ENCODE data around the gene BMP8B. TPM values are rescaled to one million over a fixed set of nuclear protein-coding genes. Genes with fewer than 3 reads are reported as not detected.

Gene BMP8B
- 1.0 TPM for total RNA-seq

GRCh38 chr1:39788758-39789570 is at the start of gene BMP8B:
Gene BMP8B (minus strand): TSS chr1:39788865. CDS start chr1:39788485, 380 bp downstream.
- H3K9ac ChIP-seq (ENCODE audit: low read depth in 1 of 3, low read length in 3 of 3), result no peak within 1 kb of the TSS
- H3K9me3 ChIP-seq (ENCODE audit: control insufficient read depth in 3 of 3, low read length in 3 of 3), result no peaks in the 10 kb centered on the region
- H3K4me1 ChIP-seq (ENCODE audit: control insufficient read depth in 3 of 3, insufficient read depth in 3 of 3, low read length in 3 of 3), result peaks cover 0 to 4% (median 0%) of the 10 kb centered on the region in 3 donors
- H3K4me3 ChIP-seq (ENCODE audit: low read length in 3 of 3), result peak within 1 kb of the TSS; percentile 13 to 49 (median 30)
- no peaks in the 10 kb centered on the region for H3K36me3 ChIP-seq (ENCODE audit: control insufficient read depth in 3 of 3, insufficient read depth in 3 of 3, low read length in 3 of 3)
- peaks cover 17 to 29% (median 19%) of the 10 kb centered on the region in 3 donors for H3K27me3 ChIP-seq (ENCODE audit: control insufficient read depth in 3 of 3, insufficient read depth in 3 of 3, low read length in 3 of 3)
- no peak within 1 kb of the TSS for H3K27ac ChIP-seq (ENCODE audit: low read depth, low read length)

DNA sequence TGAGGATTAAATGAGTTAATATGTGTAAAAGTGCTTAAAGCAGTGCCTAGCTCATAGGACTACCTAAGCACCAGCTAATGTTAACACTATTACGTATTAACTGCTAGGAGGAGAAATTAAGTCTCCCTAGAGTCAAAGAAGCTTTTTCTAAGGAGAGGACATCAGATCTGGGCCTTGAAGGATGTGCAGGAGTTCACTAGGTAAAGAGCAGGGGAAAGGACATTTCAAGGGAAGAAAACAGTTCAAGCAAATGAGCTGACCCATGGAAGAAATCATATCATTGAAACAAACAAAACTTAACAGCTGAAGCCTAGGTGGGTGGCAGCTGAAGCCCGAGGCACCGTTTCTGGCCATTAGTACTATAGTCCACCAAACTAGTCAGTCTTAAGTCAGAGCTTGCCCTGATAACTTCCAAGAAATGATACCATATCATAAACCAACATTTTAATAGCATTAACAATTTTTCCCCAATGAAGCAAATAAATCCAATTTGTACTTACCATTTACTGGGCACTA is 48.0 kb upstream of the BMP8B start:
- Histone ChIP-seq H3K27ac (ENCODE audit: low read depth, low read length) (no peak overlapping the region), H3K4me1 (ENCODE audit: control insufficient read depth in 3 of 3, insufficient read depth in 3 of 3, low read length in 3 of 3) (no peaks in the 10 kb centered on the region), H3K9me3 (ENCODE audit: control insufficient read depth in 3 of 3, low read length in 3 of 3) (no peaks in the 10 kb centered on the region), H3K9ac (ENCODE audit: low read depth in 1 of 3, low read length in 3 of 3) (no peak overlapping the region), H3K36me3 (ENCODE audit: control insufficient read depth in 3 of 3, insufficient read depth in 3 of 3, low read length in 3 of 3) (peaks cover 15 to 41% (median 29%) of the 10 kb centered on the region in 3 donors), H3K4me3 (ENCODE audit: low read length in 3 of 3) (no peak overlapping the region), H3K27me3 (ENCODE audit: control insufficient read depth in 3 of 3, insufficient read depth in 3 of 3, low read length in 3 of 3) (no peaks in the 10 kb centered on the region)

DNA sequence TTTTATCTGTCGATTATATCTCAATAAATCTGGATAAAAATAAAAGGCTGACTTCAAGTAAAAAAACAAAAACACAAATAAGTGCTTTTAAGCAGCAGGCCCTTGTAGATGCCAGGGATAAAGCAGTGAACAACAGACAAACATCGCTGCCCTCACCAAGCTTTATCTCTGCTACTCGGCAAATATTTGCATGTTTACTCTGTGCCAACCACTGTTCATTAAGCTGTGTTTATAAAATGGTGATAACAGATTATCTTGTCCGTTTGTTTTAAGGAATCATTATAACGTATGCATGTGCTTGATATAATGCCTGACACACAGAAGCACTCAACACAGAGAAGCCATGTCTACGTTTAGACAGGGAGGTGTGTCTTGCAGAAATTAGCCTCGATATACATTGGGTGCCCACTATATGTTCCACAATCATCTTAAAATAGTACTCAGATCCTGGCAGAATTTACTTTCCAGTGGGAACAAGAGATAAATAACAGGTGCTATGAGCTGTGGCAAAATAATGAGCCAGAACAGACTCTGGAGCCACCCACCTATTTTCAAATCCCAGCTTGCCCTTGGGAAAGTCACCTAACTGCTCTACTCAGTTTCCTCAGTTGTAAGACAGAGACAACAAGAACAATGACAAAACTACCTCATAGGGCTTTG is 47.4 kb upstream of the BMP8B start:
- Histone ChIP-seq H3K27ac (ENCODE audit: low read depth, low read length) (no peak overlapping the region), H3K4me1 (ENCODE audit: control insufficient read depth in 3 of 3, insufficient read depth in 3 of 3, low read length in 3 of 3) (no peaks in the 10 kb centered on the region)

DNA sequence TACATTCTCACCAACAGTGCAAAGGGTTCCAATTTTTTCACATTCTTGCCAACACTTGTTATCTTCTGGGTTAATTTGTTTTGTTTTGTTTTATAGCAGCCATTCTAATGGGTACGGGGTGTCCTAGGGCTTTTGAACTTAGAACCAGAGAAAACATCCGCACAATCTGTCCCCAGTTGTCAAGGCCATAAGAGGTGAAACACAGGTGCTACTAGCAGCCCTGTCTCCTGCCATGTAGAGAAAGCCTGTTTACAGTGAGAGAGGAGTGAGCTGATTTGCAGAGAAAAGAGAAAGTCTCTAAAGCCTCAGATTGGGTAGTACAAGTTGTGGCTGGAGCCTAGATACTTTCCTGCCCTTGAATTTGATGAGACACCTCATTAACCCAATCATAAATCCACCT is 46.4 kb upstream of the BMP8B start:
- no peak overlapping the region for H3K9ac ChIP-seq (ENCODE audit: low read depth in 1 of 3, low read length in 3 of 3)
- no peak overlapping the region for H3K4me3 ChIP-seq (ENCODE audit: low read length in 3 of 3)
- H3K27me3 ChIP-seq (ENCODE audit: control insufficient read depth in 3 of 3, insufficient read depth in 3 of 3, low read length in 3 of 3), result peaks cover 0 to 1% (median 0%) of the 10 kb centered on the region in 3 donors
- H3K9me3 ChIP-seq (ENCODE audit: control insufficient read depth in 3 of 3, low read length in 3 of 3), result no peaks in the 10 kb centered on the region
- no peak overlapping the region for H3K27ac ChIP-seq (ENCODE audit: low read depth, low read length)
- H3K36me3 ChIP-seq (ENCODE audit: control insufficient read depth in 3 of 3, insufficient read depth in 3 of 3, low read length in 3 of 3), result peaks cover 8 to 26% (median 15%) of the 10 kb centered on the region in 3 donors
- no peaks in the 10 kb centered on the region for H3K4me1 ChIP-seq (ENCODE audit: control insufficient read depth in 3 of 3, insufficient read depth in 3 of 3, low read length in 3 of 3)

More for the DNA sequence above, 47.4 kb upstream of the BMP8B start:
- H3K9ac ChIP-seq (ENCODE audit: low read depth in 1 of 3, low read length in 3 of 3), result no peak overlapping the region
- no peaks in the 10 kb centered on the region for H3K9me3 ChIP-seq (ENCODE audit: control insufficient read depth in 3 of 3, low read length in 3 of 3)
- H3K36me3 ChIP-seq (ENCODE audit: control insufficient read depth in 3 of 3, insufficient read depth in 3 of 3, low read length in 3 of 3), result peaks cover 9 to 35% (median 23%) of the 10 kb centered on the region in 3 donors
- H3K27me3 ChIP-seq (ENCODE audit: control insufficient read depth in 3 of 3, insufficient read depth in 3 of 3, low read length in 3 of 3), result no peaks in the 10 kb centered on the region
- no peak overlapping the region for H3K4me3 ChIP-seq (ENCODE audit: low read length in 3 of 3)

DNA sequence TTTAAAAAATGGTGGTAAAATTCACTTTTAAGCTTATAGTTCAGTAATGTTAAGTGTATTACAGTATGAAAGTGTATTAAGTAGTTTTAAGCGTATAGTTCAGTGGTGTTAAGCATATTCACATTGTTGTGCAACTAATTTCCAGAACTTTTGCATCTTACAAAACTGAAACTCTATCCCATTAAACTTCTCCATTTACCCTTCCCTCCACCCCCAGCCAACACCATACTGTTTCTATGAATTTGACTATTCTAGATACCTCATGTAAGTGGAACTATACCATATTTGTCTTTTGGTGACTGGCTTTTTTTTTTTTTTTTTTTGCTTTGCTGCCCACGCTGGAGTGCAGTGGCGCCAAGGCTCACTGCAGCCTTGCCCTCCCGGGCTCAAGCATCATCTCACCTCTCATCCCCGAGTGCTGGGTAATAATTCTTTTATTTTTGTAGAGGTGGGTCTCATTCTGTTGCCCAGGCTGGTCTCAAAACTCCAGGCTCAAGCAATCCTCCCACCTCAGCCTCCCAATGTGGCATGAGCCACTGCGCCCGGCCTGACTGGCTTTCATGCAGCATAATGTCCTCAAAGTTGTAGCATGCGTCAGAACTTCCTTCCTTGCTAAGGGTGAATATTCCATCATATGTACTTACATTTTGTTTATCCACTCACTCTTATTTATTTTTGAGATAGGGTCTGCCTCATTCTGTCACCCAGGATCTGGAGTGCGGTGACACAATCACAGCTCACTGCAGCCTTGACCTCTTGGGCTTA is 45.1 kb upstream of the BMP8B start:
- Histone ChIP-seq H3K9ac (ENCODE audit: low read depth in 1 of 3, low read length in 3 of 3) (no peak overlapping the region), H3K4me1 (ENCODE audit: control insufficient read depth in 3 of 3, insufficient read depth in 3 of 3, low read length in 3 of 3) (no peaks in the 10 kb centered on the region), H3K36me3 (ENCODE audit: control insufficient read depth in 3 of 3, insufficient read depth in 3 of 3, low read length in 3 of 3) (peaks cover under 1 to 15% (median 7%) of the 10 kb centered on the region in 3 donors), H3K4me3 (ENCODE audit: low read length in 3 of 3) (no peak overlapping the region), H3K27ac (ENCODE audit: low read depth, low read length) (no peak overlapping the region), H3K9me3 (ENCODE audit: control insufficient read depth in 3 of 3, low read length in 3 of 3) (no peaks in the 10 kb centered on the region), H3K27me3 (ENCODE audit: control insufficient read depth in 3 of 3, insufficient read depth in 3 of 3, low read length in 3 of 3) (peaks cover 0 to 5% (median 2%) of the 10 kb centered on the region in 3 donors)

DNA sequence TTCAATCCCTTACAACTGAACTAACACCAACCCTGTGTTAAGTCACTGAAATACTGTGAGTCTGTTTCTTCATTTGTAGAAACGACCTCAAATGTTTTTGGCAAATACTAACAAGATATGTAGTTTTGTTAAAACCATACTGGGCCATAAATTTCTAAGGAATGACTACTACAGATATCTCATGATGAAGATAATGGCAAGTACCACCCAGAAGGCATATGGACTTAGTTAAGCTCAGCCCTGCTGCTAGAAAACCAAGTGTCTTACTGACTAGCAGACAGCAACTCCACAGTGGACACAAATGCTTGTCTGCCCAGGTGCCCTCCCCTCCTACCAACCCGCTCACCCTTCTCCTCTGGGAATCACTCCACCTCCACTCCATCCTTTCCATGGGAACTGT is 44.5 kb upstream of the BMP8B start:
- no peak overlapping the region for H3K4me3 ChIP-seq (ENCODE audit: low read length in 3 of 3)
- H3K4me1 ChIP-seq (ENCODE audit: control insufficient read depth in 3 of 3, insufficient read depth in 3 of 3, low read length in 3 of 3), result no peaks in the 10 kb centered on the region
- H3K36me3 ChIP-seq (ENCODE audit: control insufficient read depth in 3 of 3, insufficient read depth in 3 of 3, low read length in 3 of 3), result peaks cover 0 to 9% (median 4%) of the 10 kb centered on the region in 3 donors
- H3K27ac ChIP-seq (ENCODE audit: low read depth, low read length), result no peak overlapping the region
- H3K27me3 ChIP-seq (ENCODE audit: control insufficient read depth in 3 of 3, insufficient read depth in 3 of 3, low read length in 3 of 3), result peaks cover 0 to 5% (median 2%) of the 10 kb centered on the region in 3 donors
- no peaks in the 10 kb centered on the region for H3K9me3 ChIP-seq (ENCODE audit: control insufficient read depth in 3 of 3, low read length in 3 of 3)
- H3K9ac ChIP-seq (ENCODE audit: low read depth in 1 of 3, low read length in 3 of 3), result no peak overlapping the region

- Histone ChIP-seq H3K9me3 (ENCODE audit: control insufficient read depth in 3 of 3, low read length in 3 of 3) (no peaks in the 10 kb centered on the region), H3K36me3 (ENCODE audit: control insufficient read depth in 3 of 3, insufficient read depth in 3 of 3, low read length in 3 of 3) (peaks cover 0 to 2% (median 0%) of the 10 kb centered on the region in 3 donors), H3K27me3 (ENCODE audit: control insufficient read depth in 3 of 3, insufficient read depth in 3 of 3, low read length in 3 of 3) (peaks cover 0 to 5% (median 2%) of the 10 kb centered on the region in 3 donors), H3K27ac (ENCODE audit: low read depth, low read length) (no peak overlapping the region), H3K9ac (ENCODE audit: low read depth in 1 of 3, low read length in 3 of 3) (no peak overlapping the region), H3K4me3 (ENCODE audit: low read length in 3 of 3) (no peak overlapping the region), H3K4me1 (ENCODE audit: control insufficient read depth in 3 of 3, insufficient read depth in 3 of 3, low read length in 3 of 3) (no peaks in the 10 kb centered on the region)
Measured at GRCh38 chr1:39832294-39832693, 43.6 kb upstream of the BMP8B start.

- Histone ChIP-seq H3K9ac (ENCODE audit: low read depth in 1 of 3, low read length in 3 of 3) (no peak overlapping the region), H3K27ac (ENCODE audit: low read depth, low read length) (no peak overlapping the region), H3K36me3 (ENCODE audit: control insufficient read depth in 3 of 3, insufficient read depth in 3 of 3, low read length in 3 of 3) (no peaks in the 10 kb centered on the region), H3K9me3 (ENCODE audit: control insufficient read depth in 3 of 3, low read length in 3 of 3) (no peaks in the 10 kb centered on the region), H3K27me3 (ENCODE audit: control insufficient read depth in 3 of 3, insufficient read depth in 3 of 3, low read length in 3 of 3) (peaks cover 0 to 5% (median 2%) of the 10 kb centered on the region in 3 donors), H3K4me3 (ENCODE audit: low read length in 3 of 3) (no peak overlapping the region), H3K4me1 (ENCODE audit: control insufficient read depth in 3 of 3, insufficient read depth in 3 of 3, low read length in 3 of 3) (no peaks in the 10 kb centered on the region)
Measured at GRCh38 chr1:39829791-39830533, 41.3 kb upstream of the BMP8B start.

- peaks cover 0 to 5% (median 2%) of the 10 kb centered on the region in 3 donors for H3K27me3 ChIP-seq (ENCODE audit: control insufficient read depth in 3 of 3, insufficient read depth in 3 of 3, low read length in 3 of 3)
- no peak overlapping the region for H3K9ac ChIP-seq (ENCODE audit: low read depth in 1 of 3, low read length in 3 of 3)
- no peaks in the 10 kb centered on the region for H3K9me3 ChIP-seq (ENCODE audit: control insufficient read depth in 3 of 3, low read length in 3 of 3)
- H3K4me3 ChIP-seq (ENCODE audit: low read length in 3 of 3), result no peak overlapping the region
- H3K27ac ChIP-seq (ENCODE audit: low read depth, low read length), result no peak overlapping the region
- H3K36me3 ChIP-seq (ENCODE audit: control insufficient read depth in 3 of 3, insufficient read depth in 3 of 3, low read length in 3 of 3), result no peaks in the 10 kb centered on the region
- no peaks in the 10 kb centered on the region for H3K4me1 ChIP-seq (ENCODE audit: control insufficient read depth in 3 of 3, insufficient read depth in 3 of 3, low read length in 3 of 3)
Measured at GRCh38 chr1:39828734-39829133, 40.1 kb upstream of the BMP8B start.

All from skeletal muscle tissue (tissue), 4 donors.